Heart left ventricle (tissue), 16 donors: ENCODE data around the gene SPOCK1. TPM values are rescaled to one million over a fixed set of nuclear protein-coding genes. Genes with fewer than 3 reads are reported as not detected.

Experiments
- ATAC-seq, 4 donors: fragments of 200-7000 bp; cut with Tn5 transposase; one replicate each; pipeline ENCODE4 v1.9.1; 2020 to 2022; ENCODE audit warnings: moderate library complexity in 4 of 4, mild to moderate bottlenecking in 3 of 4, moderate number of reproducible peaks in 1 of 4
- DNase-seq, 5 donors: peaks; one replicate each; pipeline ENCODE4 v3.0.0-alpha.2; 2020
- H3K27ac ChIP-seq, 12 donors: fragments of 200-600 bp; sonication (generic) in 4 of 12; one replicate each; pipeline versions ENCODE4 v1.5.0 to v1.8.0; 2016 to 2022; ENCODE audit warnings: mild to moderate bottlenecking in 2 of 12
- H3K27me3 ChIP-seq, 9 donors: fragments of 200-600 bp; sonication (generic) in 2 of 9; one replicate each; pipeline versions ENCODE4 v1.5.1 to v1.8.0; 2016 to 2022; ENCODE audit warnings: mild to moderate bottlenecking in 3 of 9
- H3K36me3 ChIP-seq, 9 donors: fragments of 200-600 bp; sonication (generic) in 2 of 9; one replicate each; pipeline versions ENCODE4 v1.5.0 to v1.8.0; 2018 to 2022; ENCODE audit warnings: mild to moderate bottlenecking in 2 of 9
- H3K4me1 ChIP-seq, 12 donors: fragments of 200-600 bp; sonication (generic) in 4 of 12; one replicate each; pipeline versions ENCODE4 v1.5.0 to v1.8.0; 2016 to 2022; ENCODE audit warnings: mild to moderate bottlenecking in 3 of 12
- H3K4me3 ChIP-seq, 12 donors: fragments of 200-600 bp; sonication (generic) in 4 of 12; one replicate each; pipeline versions ENCODE4 v1.5.0 to v1.8.0; 2017 to 2022; ENCODE audit warnings: mild to moderate bottlenecking in 9 of 12, moderate library complexity in 4 of 12
- H3K9me3 ChIP-seq, 12 donors: fragments of 200-600 bp; sonication (generic) in 4 of 12; one replicate each; pipeline versions ENCODE4 v1.5.0 to v1.8.0; 2016 to 2022; ENCODE audit warnings: mild to moderate bottlenecking in 1 of 12
- POLR2A ChIP-seq, 2 donors: fragments of 450-650 bp; IDR thresholded peaks; one replicate each; pipeline ENCODE4 v1.6.1; 2017; ENCODE audit warnings: antibody characterized with exemption in 2 of 2, mild to moderate bottlenecking in 2 of 2, moderate library complexity in 2 of 2
- WGBS, 4 donors: extraction: QIAGEN DNeasy Blood & Tissue Kit in 2 of 4; methylation state at CpG; one replicate each; pipeline versions ENCODE4 v1.1.5 to v1.1.7; 2013 to 2018; 5-methylcytosine and 5-hydroxymethylcytosine counted together
- intact Hi-C, 10 donors: fragments of 100-400 bp; cut with DNase I; formaldehyde crosslinking; loops; one replicate each; pipeline versions ENCODE4 v1.11.1 to v1.14.2; 2022
- polyA plus RNA-seq, 2 donors: library from polyadenylated mRNA; stranded (reverse); fragments of 200-250 nt; gene quantifications; one replicate each; pipeline ENCODE4 v1.2.3, GENCODE V29; 2013
- total RNA-seq, 9 donors: library from RNA; depleted of rRNA in 2 of 9; stranded (reverse); fragments of >200 nt in 2 of 9; fragmentation: NEBNext Ultra II Directional in 3 of 9; extraction: Animal tissue kit (Norgen Biotek cat#: 25700) in 3 of 9; gene quantifications; one replicate each; pipeline versions ENCODE4 v1.1.0 to v1.2.4, GENCODE V29; 2016 to 2023
- TF ChIP-seq, protein P1 (sequence below), 12 donors: fragments of 200-600 bp; sonication (generic) in 4 of 12; IDR thresholded peaks; one replicate each; pipeline versions ENCODE4 v1.5.0 to v1.8.0; 2018 to 2022; ENCODE audit warnings: antibody characterized with exemption in 12 of 12, mild to moderate bottlenecking in 5 of 12
- donor health status: ischemic (EF 13 %, LVEDD 7.1; RV severe dilation, severe dysfunction).
- donor health status: healthy with polysubstance abuse.
- donor health status: DM: no; HTN: yes; CAD: no.
- donor health status: DM: no; HTN: no; CAD: no.
- donor health status: ischemic (EF 25% LVEDD 6.9; RV normal size, moderate dysfunction).
- donor health status: ischemic (EF 25% LVEDD 5.7; RV mildly dilated, moderate dysfunction).
- donor health status: healthy.
- donor health status: DM: yes; HTN: yes; CAD: no.
- donor health status: ischemic (EF 35%, LVEDD 5.7; RV mildly dilated, moderate dysfunction).
- donor health status: nonischemic (EF 11% LVEDD 7.7; RV severe dilation, severe dysfunction).
- donor health status: DM: yes; HTN: yes; CAD: no.
- donor health status: PGD.
- donor health status: ischemic (EF 29% LVEDD 5.4; RV normal size, mild dysfunction).
- donor health status: nonischemic (EF 23%, LVEDD 6.1; RV moderate dilation, normal function).

The SPOCK1 gene
- total and polyA plus RNA-seq, 11 donors: 7.8 to 51.2 (median 19.9) TPM

DNA sequence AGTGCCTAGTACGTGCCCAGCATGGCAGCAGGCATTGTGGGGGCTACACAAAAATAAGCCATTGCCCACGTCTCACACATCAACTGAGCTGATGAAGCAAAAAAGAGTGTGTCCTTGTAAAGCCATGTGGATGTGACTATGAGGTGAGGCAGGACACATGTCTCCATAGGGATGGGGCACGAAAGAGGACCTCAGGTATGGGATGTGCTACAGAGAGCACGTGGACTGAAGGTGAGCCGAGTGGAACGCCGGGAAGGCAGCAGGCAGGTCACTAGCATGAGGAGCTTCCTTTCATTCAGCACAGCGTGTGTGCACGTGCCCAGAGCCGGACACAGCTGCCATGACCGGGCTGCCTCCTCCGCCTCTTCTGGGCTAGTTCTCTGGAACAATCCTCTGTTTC, 429.8 kb downstream of the SPOCK1 start:
- no peak for ATAC-seq
- WGBS, 4 donors: 87 to 93% (median 89%) methylated on average over 11 to 12 of the region's 12 CpGs

DNA sequence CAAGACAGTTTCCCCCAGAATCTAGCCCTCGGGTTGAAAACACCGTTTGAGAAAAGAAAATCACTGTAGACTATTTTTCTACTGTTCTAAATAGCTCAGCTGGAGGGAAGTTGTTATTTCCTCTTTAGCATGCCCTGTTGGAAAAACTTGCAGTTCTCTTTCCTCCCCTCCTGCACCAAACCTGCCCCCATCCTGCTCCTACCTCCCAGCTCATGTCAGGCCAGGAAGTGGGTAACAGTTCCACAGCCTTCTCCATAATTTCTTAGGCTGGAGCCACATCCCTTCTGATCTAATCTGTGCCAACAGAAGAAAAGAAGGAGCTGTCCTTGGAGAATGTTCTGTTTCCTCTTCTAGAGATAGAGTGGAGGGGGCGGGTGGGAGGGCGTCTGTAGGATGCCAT, 437.7 kb downstream of the SPOCK1 start:
- Histone ChIP-seq H3K9me3 (no peaks in the 10 kb centered on the region), H3K27ac (no peak overlapping the region), H3K4me3 (no peak overlapping the region), H3K36me3 (no peaks in the 10 kb centered on the region), H3K4me1 (no peaks in the 10 kb centered on the region), H3K27me3 (no peaks in the 10 kb centered on the region)
- intact Hi-C loops: no loop called here
- WGBS, 4 donors: 44 to 58% (median 50%) methylated on average over 4 of the region's 4 CpGs
- ATAC-seq (no peak), DNase-seq (no peak)
- TF ChIP-seq, protein P1, sequence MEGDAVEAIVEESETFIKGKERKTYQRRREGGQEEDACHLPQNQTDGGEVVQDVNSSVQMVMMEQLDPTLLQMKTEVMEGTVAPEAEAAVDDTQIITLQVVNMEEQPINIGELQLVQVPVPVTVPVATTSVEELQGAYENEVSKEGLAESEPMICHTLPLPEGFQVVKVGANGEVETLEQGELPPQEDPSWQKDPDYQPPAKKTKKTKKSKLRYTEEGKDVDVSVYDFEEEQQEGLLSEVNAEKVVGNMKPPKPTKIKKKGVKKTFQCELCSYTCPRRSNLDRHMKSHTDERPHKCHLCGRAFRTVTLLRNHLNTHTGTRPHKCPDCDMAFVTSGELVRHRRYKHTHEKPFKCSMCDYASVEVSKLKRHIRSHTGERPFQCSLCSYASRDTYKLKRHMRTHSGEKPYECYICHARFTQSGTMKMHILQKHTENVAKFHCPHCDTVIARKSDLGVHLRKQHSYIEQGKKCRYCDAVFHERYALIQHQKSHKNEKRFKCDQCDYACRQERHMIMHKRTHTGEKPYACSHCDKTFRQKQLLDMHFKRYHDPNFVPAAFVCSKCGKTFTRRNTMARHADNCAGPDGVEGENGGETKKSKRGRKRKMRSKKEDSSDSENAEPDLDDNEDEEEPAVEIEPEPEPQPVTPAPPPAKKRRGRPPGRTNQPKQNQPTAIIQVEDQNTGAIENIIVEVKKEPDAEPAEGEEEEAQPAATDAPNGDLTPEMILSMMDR (IDR thresholded peaks at IDR 0.05): no peak
- TF ChIP-seq POLR2A (IDR thresholded peaks at IDR 0.05): no peak

More for the DNA sequence above, 429.8 kb downstream of the SPOCK1 start:
- no peaks in the 10 kb centered on the region for H3K9me3 ChIP-seq
- TF ChIP-seq, protein P1 (IDR thresholded peaks at IDR 0.05): no peak
- no peak for TF ChIP-seq POLR2A (IDR thresholded peaks at IDR 0.05)
- intact Hi-C loops: no loop called here
- H3K4me3 ChIP-seq: no peak overlapping the region
- no peaks in the 10 kb centered on the region for H3K36me3 ChIP-seq
- H3K27ac ChIP-seq: no peak overlapping the region
- H3K4me1 ChIP-seq: peaks cover 0 to 22% (median 16%) of the 10 kb centered on the region in 12 donors
- DNase-seq: no peak
- no peaks in the 10 kb centered on the region for H3K27me3 ChIP-seq

DNA sequence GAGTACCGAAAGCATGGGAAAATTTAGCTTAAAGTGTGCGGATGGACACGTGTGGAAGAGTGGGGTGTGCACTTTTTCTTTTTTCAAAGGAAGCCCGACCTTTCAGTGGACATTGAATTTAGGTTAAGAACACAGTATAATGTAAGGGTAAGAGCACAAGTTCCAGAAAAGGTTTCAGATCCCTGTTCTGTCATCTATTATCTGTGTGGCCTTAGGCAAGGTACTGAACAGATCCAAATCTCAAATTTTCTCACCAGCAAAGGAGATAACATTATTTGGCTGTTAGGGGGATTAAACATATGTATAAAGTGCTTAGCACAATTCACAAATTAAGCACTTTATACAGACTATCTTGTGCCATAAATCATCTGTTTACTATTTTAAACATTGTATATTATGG, 441.0 kb downstream of the SPOCK1 start:
- Histone ChIP-seq H3K4me3 (no peak overlapping the region), H3K36me3 (no peaks in the 10 kb centered on the region), H3K27ac (no peak overlapping the region), H3K9me3 (no peaks in the 10 kb centered on the region), H3K27me3 (no peaks in the 10 kb centered on the region), H3K4me1 (peaks cover 0 to 8% (median 0%) of the 10 kb centered on the region in 12 donors)
- ATAC-seq (no peak), DNase-seq (no peak)
- intact Hi-C loops: loop anchor here in 3 of 10 donors (10.0 kb wide), 1 partner anchor 253 kb away; no protein-coding TSS in a partner anchor
- TF ChIP-seq POLR2A (IDR thresholded peaks at IDR 0.05): no peak
- TF ChIP-seq, protein P1 (IDR thresholded peaks at IDR 0.05): no peak
- 81 to 89% (median 83%) methylated on average over 4 of the region's 4 CpGs for WGBS, 4 donors

GRCh38 chr5:137056676-137057075, 442.4 kb downstream of the SPOCK1 start:
- Histone ChIP-seq H3K9me3 (no peaks in the 10 kb centered on the region), H3K4me3 (no peak overlapping the region), H3K36me3 (no peaks in the 10 kb centered on the region), H3K4me1 (peaks cover 0 to 8% (median 0%) of the 10 kb centered on the region in 12 donors), H3K27ac (no peak overlapping the region), H3K27me3 (no peaks in the 10 kb centered on the region)
- intact Hi-C loops: loop anchor here in 3 of 10 donors (10.0 kb wide), 1 partner anchor 252 kb away; no protein-coding TSS in a partner anchor
- TF ChIP-seq, protein P1 (IDR thresholded peaks at IDR 0.05): no peak
- TF ChIP-seq POLR2A (IDR thresholded peaks at IDR 0.05): no peak
- WGBS, 4 donors: 89 to 95% (median 94%) methylated on average over 2 of the region's 2 CpGs
- DNase-seq (no peak), ATAC-seq (no peak)
